Measurements from ENCODE around the gene SMG6. TPM values are rescaled to one million over a fixed set of nuclear protein-coding genes. Genes with fewer than 3 reads are reported as not detected.
"Not testable (repeated sequence)": the region's sequence is repeated elsewhere in the genome, so short reads cannot be mapped to it uniquely, and the experiment has no call there.

Gene SMG6
- total RNA-seq, 1 experiment from 2014 or later: 13.5 TPM

DNA sequence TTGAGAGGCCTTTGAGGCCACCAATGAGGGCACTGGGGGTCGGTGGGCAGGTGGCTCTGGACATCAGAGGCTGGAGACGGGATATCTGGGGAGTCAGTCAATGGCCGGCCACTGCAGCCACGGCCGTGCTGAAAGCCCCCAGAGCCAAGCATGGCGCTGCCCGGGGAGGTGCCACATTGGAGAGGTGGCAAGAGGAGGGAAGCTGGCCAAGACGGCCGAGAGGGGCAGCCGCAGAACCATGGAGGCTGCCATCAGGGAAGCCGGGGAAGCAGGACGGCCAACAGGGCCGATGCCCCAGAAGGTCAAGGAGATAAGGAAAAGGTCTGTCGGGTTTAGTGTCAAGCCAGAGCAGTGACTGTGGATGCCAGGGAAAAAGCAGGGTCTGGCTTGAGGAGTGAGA lies 288.3 kb downstream of the SMG6 start:
- Mint-ChIP-seq H3K4me3 (ENCODE audit: low read depth, unreplicated experiment) (no peak overlapping the region), H3K9me3 (ENCODE audit: low read depth, unreplicated experiment) (no peaks in the 10 kb centered on the region), H3K27me3 (ENCODE audit: unreplicated experiment) (peaks cover 65% of the 10 kb centered on the region), H3K4me1 (ENCODE audit: low read depth, unreplicated experiment) (no peaks in the 10 kb centered on the region), H3K36me3 (ENCODE audit: insufficient read depth, unreplicated experiment) (peaks cover 5% of the 10 kb centered on the region), H3K27ac (ENCODE audit: unreplicated experiment) (no peak overlapping the region)
- CTCF ChIA-PET: no interaction called here
- DNase-seq: no peak
- intact Hi-C loops (cut with micrococcal nuclease; ENCODE audit: unreplicated experiment): no loop called here
- BruUV-seq (replicated peaks): no TSS peak
- TF ChIP-seq, protein P1, sequence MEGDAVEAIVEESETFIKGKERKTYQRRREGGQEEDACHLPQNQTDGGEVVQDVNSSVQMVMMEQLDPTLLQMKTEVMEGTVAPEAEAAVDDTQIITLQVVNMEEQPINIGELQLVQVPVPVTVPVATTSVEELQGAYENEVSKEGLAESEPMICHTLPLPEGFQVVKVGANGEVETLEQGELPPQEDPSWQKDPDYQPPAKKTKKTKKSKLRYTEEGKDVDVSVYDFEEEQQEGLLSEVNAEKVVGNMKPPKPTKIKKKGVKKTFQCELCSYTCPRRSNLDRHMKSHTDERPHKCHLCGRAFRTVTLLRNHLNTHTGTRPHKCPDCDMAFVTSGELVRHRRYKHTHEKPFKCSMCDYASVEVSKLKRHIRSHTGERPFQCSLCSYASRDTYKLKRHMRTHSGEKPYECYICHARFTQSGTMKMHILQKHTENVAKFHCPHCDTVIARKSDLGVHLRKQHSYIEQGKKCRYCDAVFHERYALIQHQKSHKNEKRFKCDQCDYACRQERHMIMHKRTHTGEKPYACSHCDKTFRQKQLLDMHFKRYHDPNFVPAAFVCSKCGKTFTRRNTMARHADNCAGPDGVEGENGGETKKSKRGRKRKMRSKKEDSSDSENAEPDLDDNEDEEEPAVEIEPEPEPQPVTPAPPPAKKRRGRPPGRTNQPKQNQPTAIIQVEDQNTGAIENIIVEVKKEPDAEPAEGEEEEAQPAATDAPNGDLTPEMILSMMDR (IDR thresholded peaks at IDR 0.05; ENCODE audit: unreplicated experiment): no peak

DNA sequence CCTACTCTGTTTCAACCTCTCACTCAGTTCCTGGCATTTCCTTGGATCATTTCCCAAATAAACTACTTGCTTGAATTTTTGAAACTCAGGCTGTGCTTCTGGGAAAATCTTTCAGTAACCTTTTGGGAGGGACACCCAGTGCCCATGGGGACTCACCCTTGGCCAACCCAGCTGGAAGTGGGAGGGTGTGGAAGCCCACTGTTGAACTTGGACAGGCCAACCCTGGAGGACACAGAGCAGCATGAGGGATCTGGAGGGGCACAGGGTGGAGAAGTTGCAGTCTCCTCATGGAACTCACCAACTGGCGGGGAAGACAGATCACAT lies 289.6 kb downstream of the SMG6 start:
- BruUV-seq (replicated peaks): no TSS peak
- no peaks in the 10 kb centered on the region for H3K9me3 Mint-ChIP-seq (ENCODE audit: low read depth, unreplicated experiment)
- H3K4me3 Mint-ChIP-seq (ENCODE audit: low read depth, unreplicated experiment): no peak overlapping the region
- peaks cover 51% of the 10 kb centered on the region for H3K27me3 Mint-ChIP-seq (ENCODE audit: unreplicated experiment)
- H3K4me1 Mint-ChIP-seq (ENCODE audit: low read depth, unreplicated experiment): no peaks in the 10 kb centered on the region
- CTCF ChIA-PET: interaction anchor here (0.6 to 1.2 kb wide), 2 partner anchors 12 to 96 kb away, joined by 3 to 4 read pairs; no protein-coding TSS in a partner anchor
- intact Hi-C loops (cut with micrococcal nuclease; ENCODE audit: unreplicated experiment): no loop called here
- no peak for DNase-seq
- peaks cover 5% of the 10 kb centered on the region for H3K36me3 Mint-ChIP-seq (ENCODE audit: insufficient read depth, unreplicated experiment)
- H3K27ac Mint-ChIP-seq (ENCODE audit: unreplicated experiment): no peak overlapping the region
- TF ChIP-seq, protein P1 (IDR thresholded peaks at IDR 0.05; ENCODE audit: unreplicated experiment): no peak

DNA sequence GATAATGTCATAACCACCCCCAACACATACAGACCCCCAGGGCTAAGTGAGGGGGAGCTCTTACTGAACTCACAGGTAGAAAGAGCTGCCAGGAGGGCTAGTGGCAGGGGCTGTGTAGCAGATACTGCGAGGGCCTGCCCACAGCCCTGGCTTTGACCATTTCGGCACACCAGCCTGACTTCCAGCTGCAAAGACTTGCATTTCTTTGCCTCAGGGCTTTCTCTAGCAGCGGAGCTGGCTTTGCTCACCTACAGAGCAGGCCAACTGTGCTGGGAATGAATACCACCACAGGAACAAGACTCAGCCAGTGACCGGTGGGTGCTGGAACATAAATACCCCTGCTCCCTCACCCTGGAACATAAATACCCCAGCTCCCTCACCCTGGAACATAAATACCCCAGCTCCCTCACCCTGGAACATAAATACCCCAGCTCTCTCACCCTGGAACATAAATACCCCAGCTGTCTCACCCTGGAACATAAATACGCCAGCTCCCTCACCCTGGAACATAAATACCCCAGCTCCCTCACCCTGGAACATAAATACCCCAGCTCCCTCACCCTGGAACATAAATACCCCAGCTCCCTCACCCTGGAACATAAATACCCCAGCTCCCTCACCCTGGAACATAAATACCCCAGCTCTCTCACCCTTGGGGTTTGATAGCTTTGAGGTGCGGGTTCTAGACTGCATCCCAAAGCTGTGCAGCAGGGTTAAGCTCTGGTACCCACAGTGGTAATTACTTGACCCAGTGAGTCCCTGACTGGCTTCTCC lies 290.2 kb downstream of the SMG6 start:
- CTCF ChIA-PET: interaction anchor here (0.5 to 1.2 kb wide), 3 partner anchors 13 to 95 kb away, joined by 3 to 4 read pairs (median 3); no protein-coding TSS in a partner anchor
- H3K36me3 Mint-ChIP-seq (ENCODE audit: insufficient read depth, unreplicated experiment); H3K4me1 Mint-ChIP-seq (ENCODE audit: low read depth, unreplicated experiment); H3K27ac Mint-ChIP-seq (ENCODE audit: unreplicated experiment); BruUV-seq (replicated peaks); H3K4me3 Mint-ChIP-seq (ENCODE audit: low read depth, unreplicated experiment); intact Hi-C loops (cut with micrococcal nuclease; ENCODE audit: unreplicated experiment); DNase-seq; H3K9me3 Mint-ChIP-seq (ENCODE audit: low read depth, unreplicated experiment): not testable (repeated sequence)
- peaks cover 46% of the 10 kb centered on the region for H3K27me3 Mint-ChIP-seq (ENCODE audit: unreplicated experiment)

DNA sequence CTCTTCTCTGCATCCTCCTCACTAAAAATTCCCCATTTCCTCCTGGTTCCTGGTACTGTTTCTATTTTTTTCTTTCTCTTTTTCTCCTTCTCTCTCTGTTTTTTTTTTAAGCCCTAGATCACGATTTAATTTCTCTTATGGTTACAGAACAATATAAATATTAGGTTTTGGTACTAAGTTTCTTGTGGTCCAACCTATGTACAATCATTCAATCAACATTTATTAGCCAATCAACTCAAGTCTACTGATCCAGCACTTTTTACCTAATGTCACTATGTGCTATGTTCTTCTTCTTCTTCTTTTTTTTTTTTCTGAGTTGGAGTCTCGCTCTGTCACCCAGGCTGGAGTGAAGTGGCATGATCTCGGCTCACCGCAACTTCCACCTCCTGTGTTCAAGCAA lies 291.1 kb downstream of the SMG6 start:
- no TSS peak for BruUV-seq (replicated peaks)
- peaks cover 37% of the 10 kb centered on the region for H3K27me3 Mint-ChIP-seq (ENCODE audit: unreplicated experiment)
- TF ChIP-seq, protein P1 (IDR thresholded peaks at IDR 0.05; ENCODE audit: unreplicated experiment): no peak
- no peak overlapping the region for H3K27ac Mint-ChIP-seq (ENCODE audit: unreplicated experiment)
- CTCF ChIA-PET: interaction anchor here (1.2 kb wide), 1 partner anchor 14 kb away, joined by 3 read pairs; no protein-coding TSS in a partner anchor
- H3K4me3 Mint-ChIP-seq (ENCODE audit: low read depth, unreplicated experiment): no peak overlapping the region
- peaks cover 5% of the 10 kb centered on the region for H3K36me3 Mint-ChIP-seq (ENCODE audit: insufficient read depth, unreplicated experiment)
- H3K9me3 Mint-ChIP-seq (ENCODE audit: low read depth, unreplicated experiment): no peaks in the 10 kb centered on the region
- DNase-seq: no peak
- no peaks in the 10 kb centered on the region for H3K4me1 Mint-ChIP-seq (ENCODE audit: low read depth, unreplicated experiment)
- intact Hi-C loops (cut with micrococcal nuclease; ENCODE audit: unreplicated experiment): no loop called here
